Immature natural killer cell (primary cell): Measurements from ENCODE around the gene LRRC55. TPM values are rescaled to one million over a fixed set of nuclear protein-coding genes. Genes with fewer than 3 reads are reported as not detected.
"Not testable (repeated sequence)": the region's sequence is repeated elsewhere in the genome, so short reads cannot be mapped to it uniquely, and the experiment has no call there.

Experiments used
- DNase-seq, 3 donors: peaks; one replicate each; pipeline ENCODE4 v3.0.0; 2022; ENCODE audit warnings: mixed read lengths in 1 of 3
- H3K27ac Mint-ChIP-seq, 6 donors: one replicate each; pipeline ENCODE4 v1.8.0; 2020; ENCODE audit warnings: mixed read lengths in 6 of 6, mild to moderate bottlenecking in 5 of 6, inconsistent platforms in 4 of 6, moderate library complexity in 3 of 6
- H3K27me3 Mint-ChIP-seq, 3 donors: one replicate each; pipeline ENCODE4 v1.8.0; 2020 to 2021; ENCODE audit warnings: low read depth in 3 of 3, mild to moderate bottlenecking in 3 of 3, mixed read lengths in 3 of 3, moderate library complexity in 3 of 3, inconsistent platforms in 1 of 3
- H3K36me3 Mint-ChIP-seq, 3 donors: one replicate each; pipeline ENCODE4 v1.8.0; 2020; ENCODE audit warnings: mixed read lengths in 3 of 3, inconsistent platforms in 2 of 3, mild to moderate bottlenecking in 2 of 3
- H3K4me1 Mint-ChIP-seq, 2 donors: one replicate each; pipeline ENCODE4 v1.8.0; 2020; ENCODE audit warnings: inconsistent platforms in 2 of 2, mild to moderate bottlenecking in 2 of 2, mixed read lengths in 2 of 2, moderate library complexity in 1 of 2
- H3K4me3 Mint-ChIP-seq, 5 donors: one replicate each; pipeline ENCODE4 v1.8.0; 2020; ENCODE audit warnings: mild to moderate bottlenecking in 5 of 5, mixed read lengths in 5 of 5, inconsistent platforms in 3 of 5, moderate library complexity in 3 of 5
- H3K9me3 Mint-ChIP-seq, 6 donors: one replicate each; pipeline ENCODE4 v1.8.0; 2020; ENCODE audit warnings: mild to moderate bottlenecking in 6 of 6, mixed read lengths in 6 of 6, inconsistent platforms in 4 of 6, moderate library complexity in 3 of 6
- polyA plus RNA-seq, 3 donors: library from polyadenylated mRNA; unstranded; fragments of 300-500 nt; fragmentation: Illumina TruSeq; gene quantifications; one replicate each; pipeline ENCODE4 v1.2.3, GENCODE V29; 2021

LRRC55 gene
- polyA plus RNA-seq, 3 donors from 2014 or later = not detected

- H3K4me1 Mint-ChIP-seq, H3K27ac Mint-ChIP-seq, H3K4me3 Mint-ChIP-seq, H3K36me3 Mint-ChIP-seq, DNase-seq, H3K9me3 Mint-ChIP-seq, H3K27me3 Mint-ChIP-seq: not testable (repeated sequence)
These were observed 11.9 kb upstream of the LRRC55 start for GRCh38 chr11:57169732-57170313.

GRCh38 chr11:57172031-57172430 is 9.7 kb upstream of the LRRC55 start:
- Mint-ChIP-seq H3K4me3 (no peak overlapping the region), H3K36me3 (no peaks in the 10 kb centered on the region), H3K27ac (no peak overlapping the region), H3K9me3 (peaks cover 0 to 14% (median 5%) of the 10 kb centered on the region in 6 donors), H3K27me3 (peaks cover 3 to 9% (median 5%) of the 10 kb centered on the region in 3 donors), H3K4me1 (peaks cover 0 to 6% of the 10 kb centered on the region in 2 donors)
- no peak for DNase-seq

GRCh38 chr11:57174656-57175055 is 7.1 kb upstream of the LRRC55 start:
- Mint-ChIP-seq H3K4me3 (no peak overlapping the region), H3K4me1 (peaks cover 0 to 6% of the 10 kb centered on the region in 2 donors), H3K27me3 (peaks cover 4 to 10% (median 6%) of the 10 kb centered on the region in 3 donors), H3K36me3 (no peaks in the 10 kb centered on the region), H3K9me3 (peaks cover 0 to 14% (median 5%) of the 10 kb centered on the region in 6 donors), H3K27ac (no peak overlapping the region)
- no peak for DNase-seq

GRCh38 chr11:57175478-57175877 is 6.3 kb upstream of the LRRC55 start:
- no peak for DNase-seq
- Mint-ChIP-seq H3K4me3 (no peak overlapping the region), H3K9me3 (peaks cover 0 to 14% (median 5%) of the 10 kb centered on the region in 6 donors), H3K4me1 (peaks cover 0 to 6% of the 10 kb centered on the region in 2 donors), H3K27ac (no peak overlapping the region), H3K36me3 (no peaks in the 10 kb centered on the region), H3K27me3 (peaks cover 4 to 14% (median 9%) of the 10 kb centered on the region in 3 donors)

- Mint-ChIP-seq H3K4me1 (peaks cover 0 to 6% of the 10 kb centered on the region in 2 donors), H3K27ac (no peak overlapping the region), H3K4me3 (no peak overlapping the region), H3K27me3 (peaks cover 3 to 17% (median 10%) of the 10 kb centered on the region in 3 donors), H3K36me3 (no peaks in the 10 kb centered on the region), H3K9me3 (peaks cover 0 to 14% (median 5%) of the 10 kb centered on the region in 6 donors)
- DNase-seq = no peak
These were observed 3.4 kb upstream of the LRRC55 start for GRCh38 chr11:57178334-57178733.

GRCh38 chr11:57179681-57180080 is 2.1 kb upstream of the LRRC55 start:
- no peaks in the 10 kb centered on the region for H3K36me3 Mint-ChIP-seq
- no peak for DNase-seq
- peaks cover 0 to 14% (median 5%) of the 10 kb centered on the region in 6 donors for H3K9me3 Mint-ChIP-seq
- H3K27ac Mint-ChIP-seq = no peak overlapping the region
- no peak overlapping the region for H3K4me3 Mint-ChIP-seq
- peaks cover 0 to 6% of the 10 kb centered on the region in 2 donors for H3K4me1 Mint-ChIP-seq
- H3K27me3 Mint-ChIP-seq = peaks cover 3 to 17% (median 10%) of the 10 kb centered on the region in 3 donors

- no peaks in the 10 kb centered on the region for H3K36me3 Mint-ChIP-seq
- no peak overlapping the region for H3K4me3 Mint-ChIP-seq
- no peak for DNase-seq
- peaks cover 0 to 3% of the 10 kb centered on the region in 2 donors for H3K4me1 Mint-ChIP-seq
- H3K9me3 Mint-ChIP-seq = peaks cover 0 to 14% (median 4%) of the 10 kb centered on the region in 6 donors
- H3K27me3 Mint-ChIP-seq = peaks cover under 1 to 17% (median 10%) of the 10 kb centered on the region in 3 donors
- no peak overlapping the region for H3K27ac Mint-ChIP-seq
These were observed 1.6 kb upstream of the LRRC55 start for GRCh38 chr11:57180081-57180561.

GRCh38 chr11:57180964-57181363 is 789 bp upstream of the LRRC55 start:
- H3K36me3 Mint-ChIP-seq = no peaks in the 10 kb centered on the region
- peaks cover 0 to 9% (median 0%) of the 10 kb centered on the region in 6 donors for H3K9me3 Mint-ChIP-seq
- no peak overlapping the region for H3K4me3 Mint-ChIP-seq
- H3K4me1 Mint-ChIP-seq = no peaks in the 10 kb centered on the region
- H3K27me3 Mint-ChIP-seq = peaks cover 0 to 17% (median 9%) of the 10 kb centered on the region in 3 donors
- DNase-seq = no peak
- no peak overlapping the region for H3K27ac Mint-ChIP-seq

GRCh38 chr11:57182896-57183295 is 1.1 kb downstream of the LRRC55 start:
- no peaks in the 10 kb centered on the region for H3K4me1 Mint-ChIP-seq
- no peak overlapping the region for H3K27ac Mint-ChIP-seq
- H3K9me3 Mint-ChIP-seq = peaks cover 0 to 2% (median 0%) of the 10 kb centered on the region in 6 donors
- H3K27me3 Mint-ChIP-seq = peaks cover 0 to 14% (median 8%) of the 10 kb centered on the region in 3 donors
- H3K36me3 Mint-ChIP-seq = no peaks in the 10 kb centered on the region
- H3K4me3 Mint-ChIP-seq = no peak overlapping the region
- no peak for DNase-seq

- no peak overlapping the region for H3K27ac Mint-ChIP-seq
These were observed 8.8 kb downstream of the LRRC55 start for GRCh38 chr11:57190548-57190947.

GRCh38 chr11:57191311-57192219 is 9.8 kb downstream of the LRRC55 start:
- Mint-ChIP-seq H3K27me3 (peaks cover 2 to 8% (median 4%) of the 10 kb centered on the region in 3 donors), H3K27ac (no peak overlapping the region), H3K4me3 (no peak overlapping the region), H3K36me3 (no peaks in the 10 kb centered on the region), H3K4me1 (no peaks in the 10 kb centered on the region), H3K9me3 (no peaks in the 10 kb centered on the region)
- DNase-seq = no peak

More at GRCh38 chr11:57190548-57190947, 8.8 kb downstream of the LRRC55 start:
- Mint-ChIP-seq H3K27me3 (peaks cover 2 to 8% (median 4%) of the 10 kb centered on the region in 3 donors), H3K4me3 (no peak overlapping the region), H3K36me3 (no peaks in the 10 kb centered on the region), H3K9me3 (no peaks in the 10 kb centered on the region), H3K4me1 (no peaks in the 10 kb centered on the region)
- no peak for DNase-seq

GRCh38 chr11:57192316-57192715 is 10.6 kb downstream of the LRRC55 start:
- Mint-ChIP-seq H3K4me1 (no peaks in the 10 kb centered on the region), H3K4me3 (no peak overlapping the region), H3K9me3 (no peaks in the 10 kb centered on the region), H3K27ac (no peak overlapping the region), H3K36me3 (no peaks in the 10 kb centered on the region), H3K27me3 (peaks cover 3 to 9% (median 4%) of the 10 kb centered on the region in 3 donors)
- DNase-seq = no peak

GRCh38 chr11:57196596-57196995 is 14.8 kb downstream of the LRRC55 start:
- DNase-seq = no peak
- Mint-ChIP-seq H3K4me1 (no peaks in the 10 kb centered on the region), H3K4me3 (no peak overlapping the region), H3K36me3 (no peaks in the 10 kb centered on the region), H3K27me3 (peaks cover 3 to 11% (median 3%) of the 10 kb centered on the region in 3 donors), H3K27ac (no peak overlapping the region), H3K9me3 (no peaks in the 10 kb centered on the region)

- DNase-seq = no peak
- Mint-ChIP-seq H3K27me3 (peaks cover 1 to 11% (median 3%) of the 10 kb centered on the region in 3 donors), H3K4me3 (no peak overlapping the region), H3K27ac (no peak overlapping the region), H3K4me1 (no peaks in the 10 kb centered on the region), H3K9me3 (no peaks in the 10 kb centered on the region), H3K36me3 (no peaks in the 10 kb centered on the region)
These were observed 16.0 kb downstream of the LRRC55 start for GRCh38 chr11:57197762-57198161.
